Ascending aorta (tissue), 2 donors: ENCODE measurements around the gene ARL6. TPM values are rescaled to one million over a fixed set of nuclear protein-coding genes. Genes with fewer than 3 reads are reported as not detected.

Experiments
- DNase-seq, 2 donors: peaks; one replicate each; pipeline ENCODE4 v3.0.0-alpha.2; 2019; ENCODE audit warnings: low spot score in 2 of 2
- H3K27ac ChIP-seq, 2 donors: fragments of 200-600 bp; sonication (generic); one replicate each; pipeline ENCODE4 v1.5.1; 2016 to 2017; ENCODE audit warnings: mild to moderate bottlenecking in 1 of 2
- H3K27me3 ChIP-seq: fragments of 200-600 bp; sonication (generic); one replicate; pipeline ENCODE4 v1.5.1; 2017
- H3K36me3 ChIP-seq, 2 donors: fragments of 200-600 bp; sonication (generic); one replicate each; pipeline ENCODE4 v1.5.1; 2016
- H3K4me1 ChIP-seq, 2 donors: fragments of 200-600 bp; sonication (generic); one replicate each; pipeline ENCODE4 v1.5.1; 2016 to 2017; ENCODE audit warnings: mild to moderate bottlenecking in 1 of 2
- H3K4me3 ChIP-seq, 2 donors: fragments of 200-600 bp; sonication (generic); one replicate each; pipeline ENCODE4 v1.5.1; 2016 to 2017; ENCODE audit warnings: mild to moderate bottlenecking in 1 of 2
- H3K9me3 ChIP-seq, 2 donors: fragments of 200-600 bp; sonication (generic); one replicate each; pipeline ENCODE4 v1.5.1; 2016
- intact Hi-C: fragments of 100-400 bp; cut with DNase I; formaldehyde crosslinking; loops from one replicate; pipeline ENCODE4 v1.15.1; 2023
- total RNA-seq: library from RNA; depleted of rRNA; stranded (reverse); fragments of >200 nt; gene quantifications from one replicate; pipeline ENCODE4 v1.1.0, GENCODE V29; 2016
- TF ChIP-seq, protein P1 (sequence below), 3 experiments: fragments of 200-600 bp in 2 of 3; fragments of 450-650 bp in 1 of 3; sonication (generic) in 2 of 3; IDR thresholded peaks; one replicate each; pipeline ENCODE4 v1.5.1; 2016 to 2019; ENCODE audit warnings: antibody characterized with exemption in 3 of 3, mild to moderate bottlenecking in 1 of 3, moderate library complexity in 1 of 3

ARL6 gene, protein sequence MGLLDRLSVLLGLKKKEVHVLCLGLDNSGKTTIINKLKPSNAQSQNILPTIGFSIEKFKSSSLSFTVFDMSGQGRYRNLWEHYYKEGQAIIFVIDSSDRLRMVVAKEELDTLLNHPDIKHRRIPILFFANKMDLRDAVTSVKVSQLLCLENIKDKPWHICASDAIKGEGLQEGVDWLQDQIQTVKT
- 18.5 TPM for total RNA-seq

DNA sequence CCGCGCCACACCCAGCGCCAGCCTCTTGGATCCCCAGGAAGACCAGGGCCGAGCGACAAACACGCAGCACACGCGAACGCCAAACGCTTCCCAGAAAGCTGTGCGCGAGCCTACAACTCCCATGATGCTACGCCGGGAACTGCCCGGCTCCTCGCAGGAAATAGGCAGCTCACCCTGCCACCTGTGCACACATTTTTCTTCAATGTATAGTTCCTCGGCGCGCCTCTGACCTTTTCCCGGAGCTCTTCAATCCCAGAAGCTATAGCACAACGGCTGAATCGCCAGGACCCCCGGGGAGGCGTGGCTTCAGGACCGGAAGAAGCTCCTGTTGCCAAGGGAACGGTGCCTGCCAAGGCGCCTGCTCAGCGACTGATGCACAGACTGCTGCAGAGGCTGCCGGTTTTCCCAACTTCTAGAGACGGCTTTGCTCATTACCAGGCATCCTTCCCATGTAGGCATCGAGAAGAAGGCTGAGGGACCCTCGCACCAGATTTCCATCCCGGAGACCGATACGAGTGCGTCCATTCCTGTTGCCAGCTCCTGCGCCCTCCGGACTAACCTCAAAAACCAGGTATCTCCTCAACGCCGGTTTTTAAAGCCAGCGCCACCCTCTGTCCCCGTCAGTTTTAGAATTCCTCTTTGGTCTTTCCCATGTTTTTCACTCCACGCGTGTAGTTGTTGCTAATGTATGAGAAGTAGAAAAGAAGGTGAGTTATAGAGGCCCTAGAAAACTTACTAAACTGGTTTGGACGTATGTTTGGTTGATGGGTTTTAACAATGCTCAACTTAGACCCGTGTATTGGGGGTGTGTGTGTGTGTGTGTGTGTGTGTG is at the start of gene ARL6:
Gene ARL6 (plus strand): TSS at position 352 of the 832 bp plus-strand sequence. CDS start 3,350 bp downstream, outside the sequence.
- peaks cover 0 to 3% of the 10 kb centered on the region in 2 donors for H3K36me3 ChIP-seq
- H3K27me3 ChIP-seq: no peaks in the 10 kb centered on the region
- intact Hi-C loops: loop anchor here (2.0 to 10.0 kb wide), 2 partner anchors 58 to 760 kb away; partner anchors contain the start of genes CLDND1 and CRYBG3
- TF ChIP-seq, protein P1, sequence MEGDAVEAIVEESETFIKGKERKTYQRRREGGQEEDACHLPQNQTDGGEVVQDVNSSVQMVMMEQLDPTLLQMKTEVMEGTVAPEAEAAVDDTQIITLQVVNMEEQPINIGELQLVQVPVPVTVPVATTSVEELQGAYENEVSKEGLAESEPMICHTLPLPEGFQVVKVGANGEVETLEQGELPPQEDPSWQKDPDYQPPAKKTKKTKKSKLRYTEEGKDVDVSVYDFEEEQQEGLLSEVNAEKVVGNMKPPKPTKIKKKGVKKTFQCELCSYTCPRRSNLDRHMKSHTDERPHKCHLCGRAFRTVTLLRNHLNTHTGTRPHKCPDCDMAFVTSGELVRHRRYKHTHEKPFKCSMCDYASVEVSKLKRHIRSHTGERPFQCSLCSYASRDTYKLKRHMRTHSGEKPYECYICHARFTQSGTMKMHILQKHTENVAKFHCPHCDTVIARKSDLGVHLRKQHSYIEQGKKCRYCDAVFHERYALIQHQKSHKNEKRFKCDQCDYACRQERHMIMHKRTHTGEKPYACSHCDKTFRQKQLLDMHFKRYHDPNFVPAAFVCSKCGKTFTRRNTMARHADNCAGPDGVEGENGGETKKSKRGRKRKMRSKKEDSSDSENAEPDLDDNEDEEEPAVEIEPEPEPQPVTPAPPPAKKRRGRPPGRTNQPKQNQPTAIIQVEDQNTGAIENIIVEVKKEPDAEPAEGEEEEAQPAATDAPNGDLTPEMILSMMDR (IDR thresholded peaks at IDR 0.05): no peak
- DNase-seq: peak; percentile 22 to 88
- peaks cover 0 to 5% of the 10 kb centered on the region in 2 donors for H3K4me1 ChIP-seq
- H3K9me3 ChIP-seq: no peaks in the 10 kb centered on the region
- H3K4me3 ChIP-seq: peak within 1 kb of the TSS; percentile 72 to 86
- peak within 1 kb of the TSS; percentile 51 to 70 for H3K27ac ChIP-seq

GRCh38 chr3:97719156-97719821 is 45.3 kb upstream of the ARL6 start:
- H3K4me3 ChIP-seq: no peak overlapping the region
- no peaks in the 10 kb centered on the region for H3K4me1 ChIP-seq
- DNase-seq: peak in 1 of 2 donors; percentile 67
- H3K36me3 ChIP-seq: no peaks in the 10 kb centered on the region
- H3K9me3 ChIP-seq: no peaks in the 10 kb centered on the region
- no peaks in the 10 kb centered on the region for H3K27me3 ChIP-seq
- intact Hi-C loops: no loop called here
- H3K27ac ChIP-seq: no peak overlapping the region
- TF ChIP-seq, protein P1 (IDR thresholded peaks at IDR 0.05): peak; percentile 31 to 93 (median 93)

GRCh38 chr3:97720417-97720816 is 44.1 kb upstream of the ARL6 start:
- Histone ChIP-seq H3K4me3 (no peak overlapping the region), H3K9me3 (no peaks in the 10 kb centered on the region), H3K27me3 (no peaks in the 10 kb centered on the region), H3K4me1 (no peaks in the 10 kb centered on the region), H3K36me3 (no peaks in the 10 kb centered on the region), H3K27ac (no peak overlapping the region)
- TF ChIP-seq, protein P1 (IDR thresholded peaks at IDR 0.05): no peak
- DNase-seq: no peak
- intact Hi-C loops: no loop called here

DNA sequence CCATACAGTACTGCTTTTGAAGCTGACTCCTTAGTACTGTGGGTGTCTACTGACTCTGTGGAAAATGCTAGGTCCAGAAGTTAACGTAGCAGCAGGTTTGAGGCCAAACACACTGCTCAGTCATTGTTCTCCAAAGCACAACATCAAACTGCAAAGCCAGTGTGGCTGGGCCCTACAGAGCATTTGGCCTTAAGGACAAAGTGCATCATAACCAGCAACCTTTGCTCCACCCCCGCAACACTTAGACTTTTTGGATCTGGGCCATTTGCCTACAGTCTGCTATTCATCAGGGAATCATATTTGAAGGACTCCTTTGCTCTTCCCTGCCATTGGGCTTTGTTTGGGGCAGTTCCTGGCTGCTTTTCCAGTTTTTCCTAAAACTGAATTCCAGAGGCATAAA is 43.1 kb upstream of the ARL6 start:
- Histone ChIP-seq H3K4me1 (no peaks in the 10 kb centered on the region), H3K27ac (no peak overlapping the region), H3K36me3 (no peaks in the 10 kb centered on the region), H3K4me3 (no peak overlapping the region), H3K27me3 (no peaks in the 10 kb centered on the region), H3K9me3 (no peaks in the 10 kb centered on the region)
- DNase-seq: no peak
- intact Hi-C loops: no loop called here
- TF ChIP-seq, protein P1 (IDR thresholded peaks at IDR 0.05): no peak

GRCh38 chr3:97736928-97737327 is 27.6 kb upstream of the ARL6 start:
- no peak for DNase-seq
- no peaks in the 10 kb centered on the region for H3K36me3 ChIP-seq
- intact Hi-C loops: no loop called here
- no peaks in the 10 kb centered on the region for H3K27me3 ChIP-seq
- no peak overlapping the region for H3K27ac ChIP-seq
- TF ChIP-seq, protein P1 (IDR thresholded peaks at IDR 0.05): no peak
- no peaks in the 10 kb centered on the region for H3K4me1 ChIP-seq
- no peak overlapping the region for H3K4me3 ChIP-seq
- H3K9me3 ChIP-seq: no peaks in the 10 kb centered on the region
